B cell (primary cell): ENCODE results near the gene RPS10. TPM values are rescaled to one million over a fixed set of nuclear protein-coding genes. Genes with fewer than 3 reads are reported as not detected.
A peak's percentile ranks its signal among the peaks of the same experiment; 100 is the strongest.

Experiments
- ATAC-seq: fragments of 200-7000 bp; cut with Tn5 transposase; one replicate; pipeline ENCODE4 v1.10.0; 2021; ENCODE audit warnings: low read depth, mild to moderate bottlenecking, moderate number of reproducible peaks, moderate library complexity
- CTCF ChIA-PET: fragments of 350-600 bp; sonication (Branson Sonifier 250); formaldehyde crosslinking; loops from one replicate; lab custom pipeline; 2021; ENCODE audit warnings: antibody characterized with exemption, inconsistent platforms; lab: Charles Lee
- POLR2A ChIA-PET: fragments of 350-600 bp; sonication (Branson Sonifier 250); formaldehyde crosslinking; loops from one replicate; lab custom pipeline; 2021; ENCODE audit warnings: antibody characterized with exemption; lab: Charles Lee
- DNase-seq: peaks from one replicate; pipeline ENCODE4 v3.0.0; 2013
- H2AFZ ChIP-seq: 2 replicates; pipeline ENCODE4 v1.6.1; 2012; ENCODE audit warnings: mild to moderate bottlenecking, low read depth, low read length; ENCODE audit not compliant: insufficient read depth, poor library complexity, severe bottlenecking
- H3K27ac ChIP-seq, 2 donors: 1 replicate in 1 of 2; 2 replicates in 1 of 2; pipeline ENCODE4 v1.5.1; 2012 to 2013; ENCODE audit warnings: low read length in 2 of 2, mild to moderate bottlenecking in 2 of 2, moderate library complexity in 1 of 2
- H3K27me3 ChIP-seq, 4 experiments: fragments of 200-600 bp in 1 of 4; sonication (generic) in 1 of 4; replicated peaks in 1 of 4; 1 replicate in 2 of 4; 2 replicates in 2 of 4; pipeline versions ENCODE4 v1.6.1 to v1.7.0; 2013 to 2016; ENCODE audit warnings: low read length in 3 of 4, mild to moderate bottlenecking in 2 of 4, mixed read lengths in 1 of 4, moderate library complexity in 1 of 4; ENCODE audit not compliant: insufficient read depth in 4 of 4, control insufficient read depth in 3 of 4; ENCODE audit errors: control extremely low read depth in 1 of 4
- H3K36me3 ChIP-seq, 2 experiments: replicated peaks in 1 of 2; 1 replicate in 1 of 2; 2 replicates in 1 of 2; pipeline versions ENCODE4 v1.6.1 to v1.7.1; 2013; ENCODE audit warnings: low read length in 1 of 2; ENCODE audit not compliant: insufficient read depth in 2 of 2, control insufficient read depth in 1 of 2; ENCODE audit errors: control extremely low read depth in 1 of 2, extremely low read depth in 1 of 2
- H3K4me1 ChIP-seq, 2 donors: fragments of 200-600 bp in 1 of 2; sonication (generic) in 1 of 2; 1 replicate in 1 of 2; 2 replicates in 1 of 2; pipeline versions ENCODE4 v1.5.1 to v1.6.1; 2013 to 2017; ENCODE audit warnings: low read length in 2 of 2; ENCODE audit not compliant: control insufficient read depth in 2 of 2, insufficient read depth in 2 of 2
- H3K4me2 ChIP-seq: replicated peaks from 2 replicates; pipeline ENCODE3; 2012; ENCODE audit warnings: mild to moderate bottlenecking, low read depth, low read length; ENCODE audit not compliant: poor library complexity, severe bottlenecking
- H3K4me3 ChIP-seq, 5 experiments: fragments of 200-600 bp in 1 of 5; sonication (generic) in 1 of 5; 1 replicate in 3 of 5; 2 replicates in 2 of 5; pipeline versions ENCODE4 v1.5.1 to v1.7.0; 2011 to 2016; ENCODE audit warnings: low read length in 4 of 5, mild to moderate bottlenecking in 4 of 5, low read depth in 2 of 5, control low read depth in 1 of 5, moderate library complexity in 1 of 5; ENCODE audit not compliant: insufficient read depth in 1 of 5; ENCODE audit errors: control extremely low read depth in 1 of 5, extremely low read depth in 1 of 5
- H3K79me2 ChIP-seq: fragments of 200-600 bp; sonication (generic); one replicate; pipeline ENCODE4 v1.6.0; 2016; ENCODE audit warnings: low read length; ENCODE audit not compliant: control insufficient read depth, insufficient read depth
- H3K9ac ChIP-seq: fragments of 200-600 bp; sonication (generic); 2 replicates; pipeline ENCODE4 v1.6.1; 2017; ENCODE audit warnings: mild to moderate bottlenecking, low read length, moderate library complexity
- H3K9me3 ChIP-seq, 3 donors: one replicate each; pipeline versions ENCODE4 v1.6.1 to v1.7.1; 2013; ENCODE audit warnings: low read length in 2 of 3; ENCODE audit not compliant: control insufficient read depth in 2 of 3, insufficient read depth in 1 of 3; ENCODE audit errors: control extremely low read depth in 1 of 3
- H4K20me1 ChIP-seq: 2 replicates; pipeline ENCODE4 v1.6.0; 2012; ENCODE audit warnings: mild to moderate bottlenecking, low read length; ENCODE audit not compliant: insufficient read depth, control insufficient read depth, poor library complexity, severe bottlenecking
- H3K27ac Mint-ChIP-seq: one replicate; pipeline ENCODE4 v1.8.0; 2021; ENCODE audit warnings: mixed read lengths
- H3K27me3 Mint-ChIP-seq: one replicate; pipeline ENCODE4 v1.8.0; 2021; ENCODE audit warnings: mixed read lengths
- H3K4me1 Mint-ChIP-seq: one replicate; pipeline ENCODE4 v1.8.0; 2021; ENCODE audit warnings: mixed read lengths
- H3K4me3 Mint-ChIP-seq: one replicate; pipeline ENCODE4 v1.8.0; 2021; ENCODE audit warnings: mixed read lengths
- H3K9me3 Mint-ChIP-seq: one replicate; pipeline ENCODE4 v1.8.0; 2022; ENCODE audit warnings: mixed read lengths; ENCODE audit not compliant: insufficient read depth
- EZH2 ChIP-seq: IDR thresholded peaks from 2 replicates; pipeline ENCODE4 v1.6.1; 2012; ENCODE audit warnings: borderline replicate concordance, low read depth, mild to moderate bottlenecking, moderate library complexity, low read length; ENCODE audit not compliant: insufficient read depth, poor library complexity, severe bottlenecking
- WGBS: methylation state at CpG from one replicate; pipeline ENCODE4 v1.1.5; 2013; ENCODE audit warnings: missing lambda C conversion rate; ENCODE audit not compliant: insufficient coverage; 5-methylcytosine and 5-hydroxymethylcytosine counted together
- intact Hi-C: fragments of 100-400 bp; cut with micrococcal nuclease; formaldehyde crosslinking; loops from one replicate; pipeline ENCODE4 v1.10.0; 2022
- polyA plus RNA-seq: library from polyadenylated mRNA; depleted of rRNA; stranded (reverse); fragments of >200 nt; gene quantifications from 2 replicates; pipeline ENCODE4 v1.2.3, GENCODE V29; 2012
- total RNA-seq, 2 donors: library from RNA; stranded (reverse); fragments of 120-200 nt in 1 of 2; gene quantifications; 1 replicate in 1 of 2; 2 replicates in 1 of 2; pipeline versions ENCODE4 v1.2.3 to v1.2.4, GENCODE V29; 2013 to 2022
- TF ChIP-seq, protein P1 (sequence below): fragments of 200-600 bp; IDR thresholded peaks from one replicate; pipeline ENCODE4 v1.8.0; 2022; ENCODE audit warnings: antibody characterized with exemption, mild to moderate bottlenecking

Gene RPS10
- total and polyA plus RNA-seq, 2 donors (not counting 1 experiment from before 2014, with no cell fraction given) = 2,707 to 6,226 TPM

GRCh38 chr6:34392497-34393190, 33.2 kb downstream of the RPS10 start, which contains the start of gene NUDT3:
NUDT3 (minus strand) TSS chr6:34392669; CDS start chr6:34392362, 307 bp downstream.
- Mint-ChIP-seq H3K4me3 (no peak within 1 kb of the TSS), H3K27ac (peak within 1 kb of the TSS; percentile 87), H3K27me3 (no peaks in the 10 kb centered on the region), H3K4me1 (peaks cover 25% of the 10 kb centered on the region), H3K9me3 (no peaks in the 10 kb centered on the region)
- H3K4me2 ChIP-seq = peak within 1 kb of the TSS; percentile 97
- peak within 1 kb of the TSS; percentile 71 to 97 (median 87) for H3K4me3 ChIP-seq
- DNase-seq = peak; percentile 99
- intact Hi-C loops = loop anchor here (2.0 to 10.0 kb wide), 8 partner anchors 22 to 282 kb away; no protein-coding TSS in a partner anchor
- H3K9me3 ChIP-seq = peaks cover 0 to 3% (median 3%) of the 10 kb centered on the region in 3 donors
- TF ChIP-seq, protein P1, sequence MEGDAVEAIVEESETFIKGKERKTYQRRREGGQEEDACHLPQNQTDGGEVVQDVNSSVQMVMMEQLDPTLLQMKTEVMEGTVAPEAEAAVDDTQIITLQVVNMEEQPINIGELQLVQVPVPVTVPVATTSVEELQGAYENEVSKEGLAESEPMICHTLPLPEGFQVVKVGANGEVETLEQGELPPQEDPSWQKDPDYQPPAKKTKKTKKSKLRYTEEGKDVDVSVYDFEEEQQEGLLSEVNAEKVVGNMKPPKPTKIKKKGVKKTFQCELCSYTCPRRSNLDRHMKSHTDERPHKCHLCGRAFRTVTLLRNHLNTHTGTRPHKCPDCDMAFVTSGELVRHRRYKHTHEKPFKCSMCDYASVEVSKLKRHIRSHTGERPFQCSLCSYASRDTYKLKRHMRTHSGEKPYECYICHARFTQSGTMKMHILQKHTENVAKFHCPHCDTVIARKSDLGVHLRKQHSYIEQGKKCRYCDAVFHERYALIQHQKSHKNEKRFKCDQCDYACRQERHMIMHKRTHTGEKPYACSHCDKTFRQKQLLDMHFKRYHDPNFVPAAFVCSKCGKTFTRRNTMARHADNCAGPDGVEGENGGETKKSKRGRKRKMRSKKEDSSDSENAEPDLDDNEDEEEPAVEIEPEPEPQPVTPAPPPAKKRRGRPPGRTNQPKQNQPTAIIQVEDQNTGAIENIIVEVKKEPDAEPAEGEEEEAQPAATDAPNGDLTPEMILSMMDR = peak; percentile 79
- TF ChIP-seq EZH2 = no peak
- H3K4me1 ChIP-seq = peaks cover 16 to 31% of the 10 kb centered on the region in 2 donors
- CTCF ChIA-PET = interaction anchor here (1.2 to 7.5 kb wide), 6 partner anchors 22 to 229 kb away, joined by 4 to 68 read pairs (median 8); partner anchors contain the start of gene SMIM29
- peaks cover 65% of the 10 kb centered on the region for H3K79me2 ChIP-seq
- H4K20me1 ChIP-seq = peaks cover 11% of the 10 kb centered on the region
- no peaks in the 10 kb centered on the region for H3K36me3 ChIP-seq
- peak within 1 kb of the TSS; percentile 95 for H2AFZ ChIP-seq
- POLR2A ChIA-PET = interaction anchor here (0.6 to 2.0 kb wide), 5 partner anchors 9 to 171 kb away, joined by 3 to 7 read pairs (median 6); partner anchors contain the start of genes HMGA1 and SMIM29
- ATAC-seq = peak; percentile 87
- peak within 1 kb of the TSS; percentile 94 for H3K9ac ChIP-seq
- H3K27ac ChIP-seq = peak within 1 kb of the TSS; percentile 71 to 88
- WGBS = under 1% methylated on average over 84 of the region's 87 CpGs
- H3K27me3 ChIP-seq = no peaks in the 10 kb centered on the region
